Stimulated activated CD4-positive, alpha-beta T cell treated with anti-CD3 and anti-CD28 coated beads, TNF-alpha, amount 100 ng/mL, for 4 hours (primary cell): ENCODE measurements around the gene MYOF.
"Not testable (repeated sequence)": the region's sequence is repeated elsewhere in the genome, so short reads cannot be mapped to it uniquely, and the experiment has no call there.

Experiments
- DNase-seq, 3 experiments: peaks; one replicate each; pipeline ENCODE4 v3.0.0-alpha.2; 2020; ENCODE audit warnings: low read depth in 3 of 3

MYOF gene

GRCh38 chr10:93458821-93459257 is 23.3 kb downstream of the MYOF start:
- no peak for DNase-seq

- DNase-seq: no peak
Measured at GRCh38 chr10:93457511-93457910, 24.6 kb downstream of the MYOF start.

GRCh38 chr10:93456480-93456879 is 25.7 kb downstream of the MYOF start:
- DNase-seq: no peak

- DNase-seq: no peak
Measured at GRCh38 chr10:93454736-93455135, 27.4 kb downstream of the MYOF start.

GRCh38 chr10:93454146-93454545 is 28.0 kb downstream of the MYOF start:
- DNase-seq: no peak

GRCh38 chr10:93452143-93452542 is 30.0 kb downstream of the MYOF start:
- no peak for DNase-seq

- DNase-seq: no peak
Measured at GRCh38 chr10:93451244-93451947, 30.7 kb downstream of the MYOF start.

GRCh38 chr10:93447970-93448369 is 34.2 kb downstream of the MYOF start:
- DNase-seq: no peak

- no peak for DNase-seq
Measured at GRCh38 chr10:93447019-93447418, 35.1 kb downstream of the MYOF start.

GRCh38 chr10:93445978-93446720 is 36.0 kb downstream of the MYOF start:
- no peak for DNase-seq

- DNase-seq: no peak
Measured at GRCh38 chr10:93445097-93445960, 36.8 kb downstream of the MYOF start.

GRCh38 chr10:93443481-93443880 is 38.7 kb downstream of the MYOF start:
- DNase-seq: no peak

- not testable (repeated sequence) for DNase-seq
Measured at GRCh38 chr10:93442721-93443120, 39.4 kb downstream of the MYOF start.

- no peak for DNase-seq
Measured at GRCh38 chr10:93440591-93441091, 41.5 kb downstream of the MYOF start.

GRCh38 chr10:93438613-93439253 is 43.4 kb downstream of the MYOF start:
- no peak for DNase-seq

- no peak for DNase-seq
Measured at GRCh38 chr10:93437946-93438612, 44.1 kb downstream of the MYOF start.

GRCh38 chr10:93437086-93437945 is 44.8 kb downstream of the MYOF start:
- DNase-seq: no peak

- DNase-seq: no peak
Measured at GRCh38 chr10:93436591-93437085, 45.5 kb downstream of the MYOF start.

GRCh38 chr10:93435621-93436397 is 46.3 kb downstream of the MYOF start:
- DNase-seq: no peak
